Loucy (cell line): ENCODE measurements around the gene SUSD6.
"Not testable (repeated sequence)": the region's sequence is repeated elsewhere in the genome, so short reads cannot be mapped to it uniquely, and the experiment has no call there.

Experiments
- H2AFZ ChIP-seq: fragments of 200-600 bp; sonication (generic); 2 replicates; pipeline ENCODE4 v1.6.0; 2016; ENCODE audit warnings: antibody characterized with exemption, mild to moderate bottlenecking, low read length, moderate library complexity
- H3F3A ChIP-seq: fragments of 200-600 bp; 2 replicates; pipeline ENCODE4 v1.6.0; 2016; ENCODE audit warnings: antibody characterized with exemption, low read depth, mild to moderate bottlenecking
- H3K27me3 ChIP-seq: fragments of 200-600 bp; sonication (generic); 2 replicates; pipeline ENCODE4 v1.6.1; 2014; ENCODE audit warnings: low read length, mild to moderate bottlenecking; ENCODE audit not compliant: insufficient read depth, poor library complexity, severe bottlenecking
- H3K36me3 ChIP-seq: fragments of 200-600 bp; sonication (generic); 2 replicates; pipeline ENCODE4 v1.6.1; 2016; ENCODE audit warnings: low read length; ENCODE audit not compliant: insufficient read depth
- H3K4me1 ChIP-seq: fragments of 200-600 bp; sonication (generic); 2 replicates; pipeline ENCODE4 v1.5.1; 2014; ENCODE audit warnings: low read length, mild to moderate bottlenecking; ENCODE audit not compliant: insufficient read depth, poor library complexity, severe bottlenecking
- H3K4me2 ChIP-seq: fragments of 200-600 bp; sonication (generic); 2 replicates; pipeline ENCODE4 v1.6.0; 2014; ENCODE audit warnings: antibody characterized with exemption, low read length, low read depth, mild to moderate bottlenecking; ENCODE audit not compliant: poor library complexity, severe bottlenecking
- H3K4me3 ChIP-seq: fragments of 200-600 bp; sonication (generic); 2 replicates; pipeline ENCODE4 v1.5.1; 2014; ENCODE audit warnings: low read length, mild to moderate bottlenecking, mixed read lengths; ENCODE audit not compliant: poor library complexity, severe bottlenecking
- H3K79me2 ChIP-seq: fragments of 200-600 bp; sonication (generic); 2 replicates; pipeline ENCODE4 v1.6.1; 2014; ENCODE audit warnings: low read length; ENCODE audit not compliant: insufficient read depth
- H3K9ac ChIP-seq: fragments of 200-600 bp; sonication (generic); 2 replicates; pipeline ENCODE4 v1.6.0; 2014; ENCODE audit warnings: mild to moderate bottlenecking, low read depth, low read length, moderate library complexity; ENCODE audit not compliant: poor library complexity, severe bottlenecking
- H3K9me2 ChIP-seq: fragments of 200-600 bp; sonication (generic); replicated peaks from 2 replicates; pipeline ENCODE4 v1.6.1; 2016; ENCODE audit warnings: low read depth, low read length, mixed read lengths
- H3K9me3 ChIP-seq: fragments of 200-600 bp; sonication (generic); 2 replicates; pipeline ENCODE4 v1.6.1; 2014; ENCODE audit warnings: mild to moderate bottlenecking, antibody characterized with exemption, low read length, low read depth; ENCODE audit not compliant: insufficient read depth
- H4K20me1 ChIP-seq: fragments of 200-600 bp; sonication (generic); 2 replicates; pipeline ENCODE4 v1.6.0; 2014; ENCODE audit warnings: antibody characterized with exemption, low read length, mild to moderate bottlenecking; ENCODE audit not compliant: insufficient read depth, poor library complexity, severe bottlenecking
- CTCF ChIP-seq: fragments of 200-600 bp; sonication (generic); conservative IDR thresholded peaks from 2 replicates; pipeline ENCODE4 v1.5.1; 2014; ENCODE audit warnings: mild to moderate bottlenecking, antibody characterized with exemption, low read length
- EZH2phosphoT487 ChIP-seq: fragments of 200-600 bp; IDR thresholded peaks from 2 replicates; pipeline ENCODE4 v1.6.1; 2018; ENCODE audit warnings: antibody characterized with exemption, mild to moderate bottlenecking, moderate library complexity, borderline replicate concordance

SUSD6 gene

DNA sequence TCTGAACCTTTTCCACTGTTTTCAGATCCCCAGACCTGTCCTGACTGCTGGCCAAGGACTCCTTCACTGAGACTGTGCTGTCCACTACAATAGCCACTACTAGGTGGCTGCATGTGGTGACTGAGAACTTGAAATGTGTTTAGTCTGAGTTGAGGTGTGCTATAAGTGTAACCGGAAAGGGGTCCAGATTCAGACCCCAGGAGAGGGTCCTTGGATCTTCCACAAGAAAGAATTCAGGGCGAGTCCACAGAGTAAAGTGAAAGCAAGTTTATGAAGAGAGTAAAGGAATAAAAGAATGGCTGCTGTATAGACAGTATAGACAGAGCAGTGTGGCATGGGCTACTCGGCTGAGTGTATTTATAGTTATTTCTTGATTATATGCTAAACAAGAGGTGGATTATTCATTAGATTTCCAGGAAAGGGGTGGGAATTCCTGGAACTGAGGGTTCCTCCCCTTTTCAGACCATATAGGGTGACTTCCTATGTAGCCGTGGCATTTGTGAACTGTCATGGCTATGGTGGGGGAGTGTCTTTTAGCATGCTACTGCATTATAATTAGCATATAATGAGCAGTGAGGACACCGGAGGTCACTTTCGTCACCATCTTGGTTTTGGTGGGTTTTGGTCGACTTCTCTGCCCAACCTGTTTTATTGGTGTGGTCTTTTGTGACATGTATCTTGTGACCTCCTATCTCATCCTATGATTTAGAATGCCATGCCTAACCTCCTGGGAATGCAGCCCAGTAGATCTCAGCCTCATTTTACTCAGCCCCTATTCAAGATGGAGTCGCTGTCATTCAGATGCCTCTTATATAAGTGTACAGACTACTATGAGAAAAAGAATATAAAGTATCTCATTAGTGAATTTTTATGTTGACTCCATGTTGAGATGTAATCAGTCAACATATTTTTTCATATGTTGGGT lies 85.5 kb downstream of the SUSD6 start:
- Histone ChIP-seq H3K4me2 (peak overlapping the region; percentile 64), H3K9ac (peak overlapping the region; percentile 66), H4K20me1 (no peaks in the 10 kb centered on the region), H3K9me2 (no peaks in the 10 kb centered on the region), H3K27me3 (no peaks in the 10 kb centered on the region), H3K36me3 (no peaks in the 10 kb centered on the region), H3F3A (no peaks in the 10 kb centered on the region; the same call in 1 of the 2 replicates), H3K4me1 (peaks cover 75% of the 10 kb centered on the region), H2AFZ (no peak overlapping the region), H3K79me2 (peaks cover 92% of the 10 kb centered on the region), H3K9me3 (no peaks in the 10 kb centered on the region), H3K4me3 (peak overlapping the region; percentile 54)
- TF ChIP-seq CTCF (no peak), EZH2phosphoT487 (no peak)

GRCh38 chr14:69698572-69698971 lies 87.2 kb downstream of the SUSD6 start:
- peaks cover 5% of the 10 kb centered on the region; the same call in 1 of the 2 replicates for H3F3A ChIP-seq
- TF ChIP-seq CTCF (no peak), EZH2phosphoT487 (no peak)

DNA sequence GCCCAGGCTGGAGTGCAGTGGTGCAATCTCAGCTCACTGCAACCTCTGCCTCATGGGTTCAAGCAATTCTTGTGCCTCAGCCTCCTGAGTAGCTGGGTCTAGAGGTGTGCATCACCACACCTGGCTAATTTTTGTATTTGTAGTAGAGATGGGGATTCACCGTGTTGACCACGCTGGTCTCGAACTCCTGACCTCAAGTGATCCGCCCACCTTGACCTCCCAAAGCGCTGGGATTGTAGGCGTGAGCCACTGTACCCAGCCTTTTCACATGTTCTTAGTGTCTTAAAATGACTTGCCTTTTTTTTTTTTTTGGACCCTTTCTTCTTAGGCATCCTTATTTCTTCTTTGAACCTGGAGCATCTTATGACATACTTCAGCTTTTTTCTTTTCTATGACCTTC lies 87.8 kb downstream of the SUSD6 start:
- H3K9ac ChIP-seq, H3K36me3 ChIP-seq, H3K9me2 ChIP-seq, H3K9me3 ChIP-seq, H4K20me1 ChIP-seq, H3K27me3 ChIP-seq, H2AFZ ChIP-seq, H3F3A ChIP-seq, H3K4me2 ChIP-seq, H3K4me3 ChIP-seq: not testable (repeated sequence)
- Histone ChIP-seq H3K4me1 (peaks cover 83% of the 10 kb centered on the region), H3K79me2 (peaks cover 89% of the 10 kb centered on the region)

More at GRCh38 chr14:69698572-69698971, 87.2 kb downstream of the SUSD6 start:
- H4K20me1 ChIP-seq, result no peaks in the 10 kb centered on the region
- H3K4me3 ChIP-seq, result no peak overlapping the region
- no peaks in the 10 kb centered on the region for H3K36me3 ChIP-seq
- H3K9me3 ChIP-seq, result no peaks in the 10 kb centered on the region
- no peaks in the 10 kb centered on the region for H3K27me3 ChIP-seq
- H2AFZ ChIP-seq, result no peak overlapping the region
- peaks cover 81% of the 10 kb centered on the region for H3K4me1 ChIP-seq
- no peak overlapping the region for H3K9ac ChIP-seq
- no peaks in the 10 kb centered on the region for H3K9me2 ChIP-seq
- H3K4me2 ChIP-seq, result no peak overlapping the region
- H3K79me2 ChIP-seq, result peaks cover 89% of the 10 kb centered on the region
